Activated T-cell treated with anti-CD3 and anti-CD28 coated beads, Interleukin-2, amount 50 U/mL, for 24 hours (primary cell): Measurements from ENCODE around the gene OR52R1.
"Not testable (repeated sequence)": the region's sequence is repeated elsewhere in the genome, so short reads cannot be mapped to it uniquely, and the experiment has no call there.

Experiments
- DNase-seq: peaks from one replicate; pipeline ENCODE4 v3.0.0-alpha.2; 2020
- H3K27ac Mint-ChIP-seq: 2 replicates; pipeline ENCODE4 v1.8.0; 2020; ENCODE audit warnings: mild to moderate bottlenecking, mixed read lengths
- H3K27me3 Mint-ChIP-seq: 2 replicates; pipeline ENCODE4 v1.8.0; 2020; ENCODE audit warnings: mixed read lengths
- H3K36me3 Mint-ChIP-seq: 2 replicates; pipeline ENCODE4 v1.8.0; 2020; ENCODE audit warnings: low read depth, mixed read lengths
- H3K4me1 Mint-ChIP-seq: 2 replicates; pipeline ENCODE4 v1.8.0; 2020; ENCODE audit warnings: low read depth, mixed read lengths
- H3K4me3 Mint-ChIP-seq: 2 replicates; pipeline ENCODE4 v1.8.0; 2020; ENCODE audit warnings: mild to moderate bottlenecking, moderate library complexity, mixed read lengths
- H3K9me3 Mint-ChIP-seq: 2 replicates; pipeline ENCODE4 v1.8.0; 2020; ENCODE audit warnings: mixed read lengths

The OR52R1 gene

GRCh38 chr11:4804280-4804679 is at the start of gene OR52R1:
Gene OR52R1 (minus strand): TSS chr11:4804380. CDS start chr11:4804380, 0 bp downstream.
- Mint-ChIP-seq H3K36me3 (no peaks in the 10 kb centered on the region), H3K27ac (no peak within 1 kb of the TSS), H3K27me3 (no peaks in the 10 kb centered on the region), H3K4me3 (no peak within 1 kb of the TSS), H3K9me3 (no peaks in the 10 kb centered on the region), H3K4me1 (no peaks in the 10 kb centered on the region)
- no peak for DNase-seq

- no peaks in the 10 kb centered on the region for H3K4me1 Mint-ChIP-seq
- H3K36me3 Mint-ChIP-seq, result no peaks in the 10 kb centered on the region
- no peak overlapping the region for H3K4me3 Mint-ChIP-seq
- H3K27me3 Mint-ChIP-seq, result peaks cover 12% of the 10 kb centered on the region
- no peak for DNase-seq
- no peaks in the 10 kb centered on the region for H3K9me3 Mint-ChIP-seq
- H3K27ac Mint-ChIP-seq, result no peak overlapping the region
Measured at GRCh38 chr11:4851033-4851432, 46.9 kb upstream of the OR52R1 start.

GRCh38 chr11:4848908-4849532 is 44.8 kb upstream of the OR52R1 start, which contains the start of gene OR51S1:
Gene OR51S1 (minus strand): TSS chr11:4849208. CDS start chr11:4849208, 0 bp downstream.
- Mint-ChIP-seq H3K4me3 (no peak within 1 kb of the TSS), H3K36me3 (no peaks in the 10 kb centered on the region)

GRCh38 chr11:4839851-4840549 is 35.8 kb upstream of the OR52R1 start:
- H3K4me3 Mint-ChIP-seq, result no peak overlapping the region
- no peak overlapping the region for H3K27ac Mint-ChIP-seq
- DNase-seq, result no peak
- no peaks in the 10 kb centered on the region for H3K36me3 Mint-ChIP-seq
- peaks cover 4% of the 10 kb centered on the region for H3K27me3 Mint-ChIP-seq
- H3K4me1 Mint-ChIP-seq, result no peaks in the 10 kb centered on the region
- H3K9me3 Mint-ChIP-seq, result no peaks in the 10 kb centered on the region

More at GRCh38 chr11:4848908-4849532, 44.8 kb upstream of the OR52R1 start, which contains the start of gene OR51S1:
- H3K27ac Mint-ChIP-seq, result no peak within 1 kb of the TSS
- H3K27me3 Mint-ChIP-seq, result peaks cover 12% of the 10 kb centered on the region
- no peaks in the 10 kb centered on the region for H3K9me3 Mint-ChIP-seq
- no peak for DNase-seq
- H3K4me1 Mint-ChIP-seq, result no peaks in the 10 kb centered on the region

GRCh38 chr11:4830909-4831308 is 26.7 kb upstream of the OR52R1 start:
- H3K27ac Mint-ChIP-seq, result no peak overlapping the region
- no peaks in the 10 kb centered on the region for H3K4me1 Mint-ChIP-seq
- DNase-seq, result no peak
- no peak overlapping the region for H3K4me3 Mint-ChIP-seq
- no peaks in the 10 kb centered on the region for H3K36me3 Mint-ChIP-seq
- no peaks in the 10 kb centered on the region for H3K9me3 Mint-ChIP-seq
- H3K27me3 Mint-ChIP-seq, result no peaks in the 10 kb centered on the region

GRCh38 chr11:4830346-4830745 is 26.2 kb upstream of the OR52R1 start:
- Mint-ChIP-seq H3K27me3 (no peaks in the 10 kb centered on the region), H3K36me3 (no peaks in the 10 kb centered on the region), H3K4me3 (no peak overlapping the region), H3K27ac (no peak overlapping the region), H3K4me1 (no peaks in the 10 kb centered on the region), H3K9me3 (no peaks in the 10 kb centered on the region)
- DNase-seq, result no peak

- H3K36me3 Mint-ChIP-seq, result no peaks in the 10 kb centered on the region
- H3K9me3 Mint-ChIP-seq, result no peaks in the 10 kb centered on the region
- H3K27me3 Mint-ChIP-seq, result peaks cover 15% of the 10 kb centered on the region
Measured at GRCh38 chr11:4826425-4826824, 22.2 kb upstream of the OR52R1 start.

GRCh38 chr11:4825132-4825531 is 21.0 kb upstream of the OR52R1 start:
- no peak for DNase-seq
- peaks cover 15% of the 10 kb centered on the region for H3K27me3 Mint-ChIP-seq
- H3K4me1 Mint-ChIP-seq, result no peaks in the 10 kb centered on the region
- no peaks in the 10 kb centered on the region for H3K36me3 Mint-ChIP-seq
- no peak overlapping the region for H3K4me3 Mint-ChIP-seq
- no peak overlapping the region for H3K27ac Mint-ChIP-seq
- H3K9me3 Mint-ChIP-seq, result no peaks in the 10 kb centered on the region

More at GRCh38 chr11:4826425-4826824, 22.2 kb upstream of the OR52R1 start:
- H3K4me3 Mint-ChIP-seq, result no peak overlapping the region
- no peak for DNase-seq
- H3K27ac Mint-ChIP-seq, result no peak overlapping the region
- no peaks in the 10 kb centered on the region for H3K4me1 Mint-ChIP-seq

GRCh38 chr11:4821021-4821420 is 16.8 kb upstream of the OR52R1 start, which contains the start of gene OR51F2:
Gene OR51F2 (plus strand): TSS chr11:4821321. CDS start chr11:4821422, 101 bp downstream.
- H3K27ac Mint-ChIP-seq, result no peak within 1 kb of the TSS
- peaks cover 15% of the 10 kb centered on the region for H3K27me3 Mint-ChIP-seq
- H3K4me3 Mint-ChIP-seq, result no peak within 1 kb of the TSS
- no peaks in the 10 kb centered on the region for H3K36me3 Mint-ChIP-seq
- no peaks in the 10 kb centered on the region for H3K4me1 Mint-ChIP-seq
- H3K9me3 Mint-ChIP-seq, result no peaks in the 10 kb centered on the region
- DNase-seq, result no peak

GRCh38 chr11:4809246-4809645 is 5.1 kb upstream of the OR52R1 start:
- H3K4me1 Mint-ChIP-seq, result no peaks in the 10 kb centered on the region
- H3K27me3 Mint-ChIP-seq, result no peaks in the 10 kb centered on the region
- no peak overlapping the region for H3K27ac Mint-ChIP-seq
- no peak for DNase-seq
- no peak overlapping the region for H3K4me3 Mint-ChIP-seq
- H3K9me3 Mint-ChIP-seq, result no peaks in the 10 kb centered on the region
- H3K36me3 Mint-ChIP-seq, result no peaks in the 10 kb centered on the region

GRCh38 chr11:4808476-4808875 is 4.3 kb upstream of the OR52R1 start:
- Mint-ChIP-seq H3K27ac (no peak overlapping the region), H3K4me1 (no peaks in the 10 kb centered on the region), H3K9me3 (no peaks in the 10 kb centered on the region), H3K27me3 (no peaks in the 10 kb centered on the region), H3K36me3 (no peaks in the 10 kb centered on the region), H3K4me3 (no peak overlapping the region)
- no peak for DNase-seq

GRCh38 chr11:4801316-4801715 is 2.9 kb downstream of the OR52R1 start:
- not testable (repeated sequence) for H3K4me1 Mint-ChIP-seq, H3K9me3 Mint-ChIP-seq, H3K36me3 Mint-ChIP-seq, H3K27ac Mint-ChIP-seq, H3K4me3 Mint-ChIP-seq, DNase-seq, H3K27me3 Mint-ChIP-seq

GRCh38 chr11:4798427-4799183 is 5.6 kb downstream of the OR52R1 start:
- no peak for DNase-seq
- Mint-ChIP-seq H3K36me3 (no peaks in the 10 kb centered on the region), H3K4me3 (no peak overlapping the region), H3K9me3 (no peaks in the 10 kb centered on the region), H3K27ac (no peak overlapping the region), H3K27me3 (no peaks in the 10 kb centered on the region), H3K4me1 (no peaks in the 10 kb centered on the region)

- no peak for DNase-seq
- Mint-ChIP-seq H3K36me3 (no peaks in the 10 kb centered on the region), H3K4me3 (no peak overlapping the region), H3K9me3 (no peaks in the 10 kb centered on the region), H3K4me1 (no peaks in the 10 kb centered on the region), H3K27me3 (peaks cover 3% of the 10 kb centered on the region), H3K27ac (no peak overlapping the region)
Measured at GRCh38 chr11:4797206-4797605, 7.0 kb downstream of the OR52R1 start.

- peaks cover 2% of the 10 kb centered on the region for H3K9me3 Mint-ChIP-seq
- H3K4me3 Mint-ChIP-seq, result no peak overlapping the region
- no peaks in the 10 kb centered on the region for H3K4me1 Mint-ChIP-seq
- H3K27ac Mint-ChIP-seq, result no peak overlapping the region
- peaks cover 21% of the 10 kb centered on the region for H3K27me3 Mint-ChIP-seq
- no peak for DNase-seq
- H3K36me3 Mint-ChIP-seq, result no peaks in the 10 kb centered on the region
Measured at GRCh38 chr11:4782454-4782853, 21.7 kb downstream of the OR52R1 start.
